HG03045 (cell line): ENCODE data around the gene ACVR1B.

Experiments used
- ATAC-seq: cut with Tn5 transposase; IDR thresholded peaks from one replicate; pipeline ENCODE4 v1.9.1; 2021; ENCODE audit warnings: mild to moderate bottlenecking, moderate library complexity; ENCODE audit not compliant: unreplicated experiment

ACVR1B gene

GRCh38 chr12:52041695-52042123 lies 90.2 kb downstream of the ACVR1B start:
- ATAC-seq = no peak

- ATAC-seq = no peak
Observed at GRCh38 chr12:52042706-52043385, 91.3 kb downstream of the ACVR1B start.

GRCh38 chr12:52043386-52044212 lies 92.1 kb downstream of the ACVR1B start:
- ATAC-seq = no peak

- no peak for ATAC-seq
Observed at GRCh38 chr12:52044292-52044983, 92.9 kb downstream of the ACVR1B start.

- ATAC-seq = no peak
Observed at GRCh38 chr12:52045794-52046199, 94.3 kb downstream of the ACVR1B start.
